Adipocyte (in vitro differentiated cells): Measurements from ENCODE around the gene MEF2C.

Experiments used
- DNase-seq: peaks from one replicate; pipeline ENCODE4 v3.0.0-alpha.2; 2015; ENCODE audit warnings: low read depth
- H3K27me3 ChIP-seq: replicated peaks from 2 replicates; pipeline ENCODE4 v1.7.0; 2013; ENCODE audit warnings: mild to moderate bottlenecking, low read length, moderate library complexity; ENCODE audit not compliant: control insufficient read depth, insufficient read depth
- H3K36me3 ChIP-seq: 2 replicates; pipeline ENCODE4 v1.7.0; 2013; ENCODE audit warnings: low read length, mild to moderate bottlenecking, moderate library complexity; ENCODE audit not compliant: control insufficient read depth, insufficient read depth, severe bottlenecking
- H3K4me1 ChIP-seq: 2 replicates; pipeline ENCODE4 v1.7.0; 2013; ENCODE audit warnings: mild to moderate bottlenecking, low read length, moderate library complexity; ENCODE audit not compliant: control insufficient read depth, insufficient read depth
- H3K4me3 ChIP-seq: 2 replicates; pipeline ENCODE4 v1.7.0; 2013; ENCODE audit warnings: mild to moderate bottlenecking, low read length, moderate library complexity
- H3K9ac ChIP-seq: 2 replicates; pipeline ENCODE4 v1.7.0; 2013; ENCODE audit warnings: mild to moderate bottlenecking, low read length, moderate library complexity
- H3K9me3 ChIP-seq: 2 replicates; pipeline ENCODE4 v1.7.0; 2013; ENCODE audit warnings: mild to moderate bottlenecking, low read length, moderate library complexity; ENCODE audit not compliant: control insufficient read depth

MEF2C gene

DNA sequence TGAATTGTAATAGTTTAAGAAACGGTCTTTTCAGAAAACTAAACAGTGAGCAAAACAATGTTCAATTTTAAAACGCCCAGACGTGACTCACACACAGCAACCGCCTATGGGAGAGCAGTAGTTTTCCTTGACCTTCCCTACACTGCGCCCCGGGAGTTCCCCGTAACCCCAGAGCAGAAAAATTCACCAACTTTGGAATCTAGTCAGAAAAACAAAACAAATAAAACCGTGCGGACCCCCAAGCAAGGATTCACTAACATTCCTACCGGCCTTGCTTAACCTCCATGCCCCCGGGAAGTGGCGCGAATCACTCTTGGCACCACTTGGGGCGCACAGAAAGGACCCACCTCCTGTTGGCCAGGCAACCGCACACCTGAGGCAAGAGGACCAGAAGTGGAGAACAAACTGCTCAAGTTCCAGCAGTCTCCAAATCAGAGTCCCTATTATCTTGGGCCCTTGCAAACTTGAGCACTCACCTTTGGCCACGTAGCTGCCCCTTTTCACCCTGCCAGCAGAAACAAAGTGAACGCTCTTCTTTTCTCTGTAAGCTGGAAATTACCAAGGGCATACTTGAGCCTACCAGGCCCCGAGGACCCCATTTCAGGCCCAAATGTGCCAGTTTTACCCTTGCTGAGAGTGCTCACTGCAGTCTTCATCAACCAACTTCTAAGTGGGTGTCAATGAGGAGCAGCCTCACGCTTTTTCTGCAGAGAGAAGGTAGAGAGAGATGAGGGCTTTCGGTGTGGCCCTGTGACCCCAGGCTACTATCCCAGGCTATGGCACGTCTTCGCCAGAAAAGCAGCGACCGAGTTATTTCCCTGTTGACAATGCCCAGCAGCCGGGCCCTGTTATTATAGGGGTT is 189.7 kb downstream of the MEF2C start:
- Histone ChIP-seq H3K36me3 (no peaks in the 10 kb centered on the region), H3K9me3 (no peaks in the 10 kb centered on the region), H3K27me3 (peaks cover 74% of the 10 kb centered on the region), H3K4me1 (peaks cover 37% of the 10 kb centered on the region), H3K4me3 (peak overlapping the region; percentile 71), H3K9ac (no peak overlapping the region)
- no peak for DNase-seq

DNA sequence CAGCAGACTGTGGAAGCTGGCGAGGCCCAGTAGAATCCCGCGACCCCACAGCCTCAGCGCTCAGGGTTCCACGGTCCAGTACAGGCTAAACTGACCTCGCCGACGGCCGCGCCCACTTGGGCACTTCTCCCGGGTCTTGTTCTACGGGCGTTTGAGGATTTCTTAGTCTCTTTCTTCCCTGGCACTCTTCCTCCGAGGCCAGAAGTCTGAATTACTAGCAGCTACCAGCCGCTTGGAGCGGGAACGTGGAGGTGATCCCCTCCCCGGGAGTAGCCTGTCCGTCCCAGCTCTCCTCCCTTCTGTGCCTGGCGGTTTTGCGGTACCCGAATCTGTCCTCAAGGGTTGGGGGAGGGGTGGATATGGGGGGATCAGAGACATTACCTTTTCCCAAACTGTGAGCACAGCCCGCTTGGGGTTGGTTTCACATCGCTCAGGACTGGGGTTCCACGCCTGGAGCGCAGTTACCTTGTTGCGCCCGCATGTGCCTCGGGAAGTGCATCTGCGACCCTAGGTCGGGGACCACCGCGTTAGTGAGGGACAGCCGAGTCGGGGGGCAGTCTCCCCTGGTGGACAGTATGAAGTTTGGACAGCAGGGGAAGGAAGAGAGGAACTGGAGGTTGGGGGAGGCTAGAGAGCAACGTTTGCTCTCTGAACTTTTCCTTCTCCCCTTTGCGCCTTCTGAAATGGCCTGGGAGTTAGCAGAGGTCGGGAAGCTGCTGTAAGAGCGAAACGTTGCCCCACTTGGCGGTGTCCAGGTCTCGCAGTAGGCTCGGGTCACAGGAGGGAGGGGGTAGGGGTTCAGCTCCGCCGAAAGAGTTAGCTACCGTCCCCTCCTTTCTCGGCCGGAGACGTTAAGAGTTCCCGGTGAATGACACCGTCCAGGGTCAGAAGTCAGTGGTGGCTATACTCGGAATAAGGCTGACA is 190.8 kb downstream of the MEF2C start:
- Histone ChIP-seq H3K36me3 (no peaks in the 10 kb centered on the region), H3K9me3 (no peaks in the 10 kb centered on the region), H3K4me3 (peak overlapping the region; percentile 71), H3K27me3 (peaks cover 85% of the 10 kb centered on the region), H3K4me1 (peaks cover 37% of the 10 kb centered on the region), H3K9ac (no peak overlapping the region)
- DNase-seq = peak; percentile 30

GRCh38 chr5:88691230-88691582 is 191.8 kb downstream of the MEF2C start:
- H3K36me3 ChIP-seq = no peaks in the 10 kb centered on the region
- peak overlapping the region; percentile 76 for H3K4me3 ChIP-seq
- H3K9me3 ChIP-seq = no peaks in the 10 kb centered on the region
- DNase-seq = no peak
- H3K4me1 ChIP-seq = peaks cover 37% of the 10 kb centered on the region
- H3K9ac ChIP-seq = no peak overlapping the region
- H3K27me3 ChIP-seq = peaks cover 91% of the 10 kb centered on the region

DNA sequence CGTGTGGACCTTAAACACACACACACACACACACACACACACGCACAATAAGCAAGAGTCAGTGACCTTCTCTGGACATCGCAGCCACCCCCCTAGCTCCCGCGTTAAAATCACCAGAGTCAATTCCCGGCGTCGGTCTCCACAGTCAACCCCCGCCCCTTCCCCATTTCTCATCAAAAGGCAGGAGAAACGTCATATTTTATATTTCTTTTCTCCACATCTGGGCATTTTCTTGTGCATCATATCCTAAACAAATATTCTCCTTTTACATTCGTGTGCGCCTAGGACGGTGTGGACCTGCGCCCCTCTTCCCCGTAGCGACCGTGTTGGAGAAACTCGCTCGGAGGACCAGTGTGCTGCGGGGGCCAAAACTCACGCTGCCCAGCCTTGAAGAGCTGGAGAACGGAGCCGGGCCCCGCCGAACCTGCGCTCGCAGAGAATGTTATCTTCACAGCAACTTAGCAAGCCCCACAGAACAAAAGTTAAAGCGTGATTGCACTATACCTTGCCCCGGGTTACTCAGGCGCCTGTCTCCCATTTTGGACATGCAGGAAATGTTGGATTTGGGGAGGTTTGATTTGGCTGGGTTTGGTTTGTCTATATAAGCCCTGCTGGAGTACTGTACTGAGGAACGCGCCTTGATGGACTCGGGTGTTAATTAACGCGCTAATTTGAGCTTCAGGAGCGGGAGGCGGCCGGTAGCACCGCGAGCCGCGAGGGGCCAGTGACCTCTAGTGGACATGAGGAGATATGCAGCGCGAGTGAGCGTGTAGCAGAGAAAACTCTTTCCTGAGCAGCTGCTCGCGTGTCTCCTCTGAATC is 192.4 kb downstream of the MEF2C start:
- H3K36me3 ChIP-seq = no peaks in the 10 kb centered on the region
- no peaks in the 10 kb centered on the region for H3K9me3 ChIP-seq
- H3K27me3 ChIP-seq = peaks cover 91% of the 10 kb centered on the region
- peak; percentile 88 for DNase-seq
- peaks cover 37% of the 10 kb centered on the region for H3K4me1 ChIP-seq
- peak overlapping the region; percentile 76 for H3K4me3 ChIP-seq
- H3K9ac ChIP-seq = no peak overlapping the region

GRCh38 chr5:88689668-88690408 is 193.1 kb downstream of the MEF2C start:
- Histone ChIP-seq H3K9ac (no peak overlapping the region), H3K4me1 (peaks cover 37% of the 10 kb centered on the region), H3K4me3 (peak overlapping the region; percentile 76), H3K9me3 (no peaks in the 10 kb centered on the region), H3K27me3 (peaks cover 92% of the 10 kb centered on the region), H3K36me3 (no peaks in the 10 kb centered on the region)
- no peak for DNase-seq

- Histone ChIP-seq H3K4me3 (no peak overlapping the region), H3K27me3 (peaks cover 92% of the 10 kb centered on the region), H3K36me3 (no peaks in the 10 kb centered on the region), H3K4me1 (peaks cover 34% of the 10 kb centered on the region), H3K9ac (no peak overlapping the region), H3K9me3 (no peaks in the 10 kb centered on the region)
- no peak for DNase-seq
Observed at GRCh38 chr5:88688984-88689667, 193.9 kb downstream of the MEF2C start.

DNA sequence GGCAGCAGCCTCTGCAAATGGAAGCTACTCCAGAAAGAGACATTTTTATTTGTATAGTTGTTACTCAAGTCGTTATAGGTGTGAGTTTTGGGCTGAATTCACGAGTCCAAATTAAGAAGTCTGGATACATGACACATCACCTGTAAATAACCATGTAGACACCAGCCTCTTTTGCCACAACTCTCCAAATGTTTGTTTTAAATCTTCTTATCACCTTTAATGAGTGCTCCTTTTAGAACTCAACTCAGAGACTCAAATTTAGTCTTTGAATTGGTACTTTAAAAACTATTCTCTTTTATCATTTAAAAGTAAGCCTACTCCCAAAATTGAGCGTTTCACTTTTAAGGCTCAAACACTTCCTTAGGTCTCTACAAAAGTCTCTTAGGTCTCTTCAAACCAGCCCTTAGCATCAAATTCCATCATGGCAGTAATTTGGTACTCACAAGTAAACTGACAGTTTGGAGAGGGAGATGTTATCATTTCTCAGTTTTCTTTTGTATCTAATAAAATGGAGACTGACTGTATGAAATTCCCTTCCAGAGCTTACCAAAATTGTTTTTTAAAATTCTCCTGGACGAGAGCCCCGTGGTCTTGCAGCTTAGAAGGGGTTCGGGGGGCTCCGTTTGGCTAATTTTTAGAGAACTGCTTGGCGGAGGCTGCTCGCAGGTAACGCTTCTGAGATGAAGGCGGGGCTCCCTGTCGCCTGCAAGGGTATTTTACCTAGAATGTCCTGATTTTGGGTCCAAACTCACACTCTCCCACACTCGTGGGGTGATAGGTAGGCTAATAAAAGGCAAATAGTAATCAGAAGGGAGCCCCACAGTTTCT is 194.6 kb downstream of the MEF2C start:
- Histone ChIP-seq H3K4me3 (no peak overlapping the region), H3K9me3 (no peaks in the 10 kb centered on the region), H3K36me3 (no peaks in the 10 kb centered on the region), H3K9ac (no peak overlapping the region), H3K27me3 (peaks cover 92% of the 10 kb centered on the region), H3K4me1 (peaks cover 40% of the 10 kb centered on the region)
- no peak for DNase-seq

GRCh38 chr5:88687373-88687911 is 195.5 kb downstream of the MEF2C start:
- H3K9me3 ChIP-seq = no peaks in the 10 kb centered on the region
- no peak for DNase-seq
- no peak overlapping the region for H3K4me3 ChIP-seq
- peaks cover 31% of the 10 kb centered on the region for H3K4me1 ChIP-seq
- H3K27me3 ChIP-seq = peaks cover 93% of the 10 kb centered on the region
- no peaks in the 10 kb centered on the region for H3K36me3 ChIP-seq
- no peak overlapping the region for H3K9ac ChIP-seq

GRCh38 chr5:88686726-88687125 is 196.3 kb downstream of the MEF2C start:
- H3K36me3 ChIP-seq = no peaks in the 10 kb centered on the region
- peaks cover 23% of the 10 kb centered on the region for H3K4me1 ChIP-seq
- H3K9ac ChIP-seq = no peak overlapping the region
- H3K9me3 ChIP-seq = no peaks in the 10 kb centered on the region
- peaks cover 93% of the 10 kb centered on the region for H3K27me3 ChIP-seq
- no peak overlapping the region for H3K4me3 ChIP-seq
- no peak for DNase-seq
